Uterus (tissue), 2 donors: Measurements from ENCODE around the gene CYB561.

Experiments used
- CTCF ChIP-seq, 4 experiments: fragments of 200-600 bp in 2 of 4; fragments of 450-650 bp in 2 of 4; sonication (generic) in 2 of 4; IDR thresholded peaks; one replicate each; pipeline ENCODE4 v1.5.1; 2016 to 2019; ENCODE audit warnings: antibody characterized with exemption in 4 of 4, mild to moderate bottlenecking in 2 of 4, moderate library complexity in 1 of 4
- POLR2A ChIP-seq, 2 donors: fragments of 450-650 bp; IDR thresholded peaks; one replicate each; pipeline ENCODE4 v1.6.1; 2016; ENCODE audit warnings: antibody characterized with exemption in 2 of 2, mild to moderate bottlenecking in 1 of 2, moderate library complexity in 1 of 2

DNA sequence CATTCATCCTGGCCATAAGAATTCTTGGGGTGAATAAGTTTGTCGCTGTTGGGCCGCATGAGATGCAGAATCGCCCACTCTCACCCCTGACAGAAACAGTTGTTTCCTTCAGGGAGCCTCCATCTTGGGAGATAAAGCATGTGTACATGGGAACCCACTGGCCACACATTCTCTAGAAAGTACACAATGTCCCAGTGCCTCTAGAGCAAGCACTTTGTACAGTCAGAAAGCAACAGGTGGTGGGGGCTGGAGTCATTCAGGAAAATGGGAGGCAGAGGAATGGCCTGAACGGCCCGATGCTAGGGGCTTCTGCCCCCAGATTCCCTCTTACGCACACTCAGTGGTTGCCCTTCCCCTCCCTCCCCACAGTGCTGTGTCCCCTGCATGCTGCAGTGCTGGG is 46.8 kb upstream of the CYB561 start:
- TF ChIP-seq CTCF (IDR thresholded peaks at IDR 0.05): no peak
- TF ChIP-seq POLR2A (IDR thresholded peaks at IDR 0.05): no peak
